ENCODE measurements around the gene CDH13. TPM values are rescaled to one million over a fixed set of nuclear protein-coding genes. Genes with fewer than 3 reads are reported as not detected.

Gene CDH13
- total and polyA plus RNA-seq, 2 donors (not counting 3 experiments of a cell fraction or from before 2014, with no cell fraction given) = 96.6 to 124 TPM

GRCh38 chr16:83737729-83738354, 1111.1 kb downstream of the CDH13 start:
- Histone ChIP-seq H3K27me3 (ENCODE audit: control insufficient read depth in 2 of 2, insufficient read depth in 2 of 2, low read length in 2 of 2) (no peaks in the 10 kb centered on the region), H2AFZ (ENCODE audit: low read depth, low read length) (no peak overlapping the region), H3K9ac (replicated peaks; ENCODE audit: extremely low read depth, insufficient read depth, low read length) (no peak overlapping the region), H3K4me2 (ENCODE audit: insufficient read depth, low read length) (no peak overlapping the region), H3K9me1 (replicated peaks; ENCODE audit: control insufficient read depth, extremely low read depth, insufficient read depth, low read length) (no peaks in the 10 kb centered on the region), H3K4me1 (ENCODE audit: control insufficient read depth, extremely low read depth, insufficient read depth, low read length) (no peaks in the 10 kb centered on the region), H3K4me3 (replicated peaks in 1 of 3; ENCODE audit: insufficient read depth in 1 of 3, low read depth in 1 of 3, low read length in 3 of 3) (no peak overlapping the region), H3K36me3 (ENCODE audit: control insufficient read depth in 2 of 2, extremely low read depth in 1 of 2, insufficient read depth in 2 of 2, low read length in 2 of 2) (no peaks in the 10 kb centered on the region), H4K20me1 (replicated peaks; ENCODE audit: control insufficient read depth, extremely low read depth, insufficient read depth, low read length) (no peaks in the 10 kb centered on the region), H3K9me3 (replicated peaks; ENCODE audit: control insufficient read depth, insufficient read depth, low read length) (no peaks in the 10 kb centered on the region), H3K27ac (ENCODE audit: insufficient read depth, low read depth, low read length) (no peak overlapping the region), H3K79me2 (ENCODE audit: control insufficient read depth, insufficient read depth, low read length) (no peaks in the 10 kb centered on the region)
- ChIA-PET POLR2A (no interaction called here), CTCF (no interaction called here)
- FAIRE-seq (no peak), DNase-seq (ENCODE audit: low read depth, low spot score) (no peak)
- BruUV-seq (replicated peaks) = no TSS peak
- no peak for TF ChIP-seq JUN (IDR thresholded peaks at IDR 0.05; ENCODE audit: borderline replicate concordance, insufficient read depth, insufficient read length, low read depth)
- no peak for TF ChIP-seq CTCF (IDR thresholded peaks at IDR 0.05; ENCODE audit: extremely low read depth in 1 of 2, insufficient read depth in 1 of 2, low read depth in 1 of 2, low read length in 2 of 2)
- TF ChIP-seq, protein P1, sequence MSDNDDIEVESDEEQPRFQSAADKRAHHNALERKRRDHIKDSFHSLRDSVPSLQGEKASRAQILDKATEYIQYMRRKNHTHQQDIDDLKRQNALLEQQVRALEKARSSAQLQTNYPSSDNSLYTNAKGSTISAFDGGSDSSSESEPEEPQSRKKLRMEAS (IDR thresholded peaks at IDR 0.05; ENCODE audit: insufficient read depth, insufficient read length) = no peak
- no peak for TF ChIP-seq FOS (IDR thresholded peaks at IDR 0.05; ENCODE audit: borderline replicate concordance, insufficient read depth, low read length)
- no peak for TF ChIP-seq GATA2 (IDR thresholded peaks at IDR 0.05; ENCODE audit: insufficient read depth, insufficient read length, low read depth, low read length)
- TF ChIP-seq POLR2A (IDR thresholded peaks at IDR 0.05; ENCODE audit: low read depth, low read length) = no peak
- no peak for TF ChIP-seq EZH2 (IDR thresholded peaks at IDR 0.05; ENCODE audit: borderline replicate concordance, low read depth, low read length, severe bottlenecking)
- no peak for TF ChIP-seq POLR2AphosphoS5 (IDR thresholded peaks at IDR 0.05; ENCODE audit: insufficient read depth, low read depth, low read length)
- no peak for TF ChIP-seq MYC (IDR thresholded peaks at IDR 0.05; ENCODE audit: low read depth, low read length)
- dilution Hi-C loops (cut with MboI; ENCODE audit: extremely low pct_ligation_motif_present, low sequenced_read_pairs) (no loop called here), intact Hi-C loops (cut with micrococcal nuclease) (no loop called here)

Data from endothelial cell of umbilical vein (primary cell).